ENCODE measurements around the gene GM2A.
A peak's percentile ranks its signal among the peaks of the same experiment; 100 is the strongest.
"Not testable (repeated sequence)": the region's sequence is repeated elsewhere in the genome, so short reads cannot be mapped to it uniquely, and the experiment has no call there.

The GM2A gene

DNA sequence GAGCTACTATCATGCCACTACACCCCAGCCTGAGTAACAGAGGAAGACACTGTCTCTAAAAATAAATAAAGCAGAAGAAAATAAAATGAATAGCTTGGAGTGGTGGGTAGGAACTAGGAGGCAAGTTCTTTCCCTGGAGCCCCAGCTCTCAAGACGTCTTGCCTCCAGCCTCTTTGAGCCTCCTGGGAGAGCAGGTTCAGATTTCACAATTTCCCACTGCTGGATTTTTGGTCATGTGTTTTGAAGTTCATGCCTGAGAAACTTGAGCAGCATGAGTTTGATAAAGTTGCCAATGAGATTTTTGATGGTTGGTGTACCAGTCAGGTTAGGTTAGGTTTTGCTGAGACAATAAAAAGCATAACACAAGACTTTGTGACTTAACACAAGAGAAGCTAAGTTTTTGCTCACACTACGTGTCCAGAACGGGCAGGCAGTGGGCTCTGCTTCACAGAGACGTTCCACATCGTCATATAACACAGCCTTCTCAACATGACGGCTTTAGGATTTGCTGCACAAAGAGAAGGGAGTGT is 25.0 kb upstream of the GM2A start:
- DNase-seq (ENCODE audit: low read depth in 2 of 2, low spot score in 1 of 2): no peak

GRCh38 chr5:151228986-151229385 is 24.0 kb upstream of the GM2A start:
- no peak for DNase-seq (ENCODE audit: low read depth in 2 of 2, low spot score in 1 of 2)

DNA sequence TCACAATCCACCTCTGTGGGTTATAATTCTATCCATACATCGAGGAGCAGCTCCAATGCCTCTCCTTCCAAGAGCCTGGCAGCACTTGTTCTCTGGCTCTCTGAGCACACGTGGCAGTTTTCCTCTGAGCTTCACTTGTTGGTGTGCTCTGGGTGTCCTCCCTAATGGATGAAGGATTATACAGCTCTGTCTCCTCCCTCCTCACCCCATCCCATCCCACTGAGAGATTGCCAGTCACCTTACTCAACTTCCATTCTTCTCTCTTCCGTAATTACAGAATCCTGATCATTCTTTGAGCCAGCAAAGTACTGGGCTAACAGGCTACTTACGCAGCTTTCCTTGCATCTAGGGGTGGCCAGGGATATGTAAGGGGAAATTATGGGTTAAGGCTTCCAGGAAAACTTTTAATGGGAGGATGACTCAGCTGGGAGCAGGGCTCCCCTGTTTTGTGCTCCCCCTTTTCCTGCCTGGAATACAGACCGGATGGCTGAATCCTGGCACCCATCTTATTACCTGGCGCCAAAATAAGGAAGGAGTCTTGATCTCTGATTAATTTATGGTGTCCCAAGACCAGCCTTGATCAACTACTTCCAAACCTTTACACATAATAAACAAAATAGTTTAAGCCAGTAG is 22.8 kb upstream of the GM2A start:
- DNase-seq (ENCODE audit: low read depth in 2 of 2, low spot score in 1 of 2): no peak

DNA sequence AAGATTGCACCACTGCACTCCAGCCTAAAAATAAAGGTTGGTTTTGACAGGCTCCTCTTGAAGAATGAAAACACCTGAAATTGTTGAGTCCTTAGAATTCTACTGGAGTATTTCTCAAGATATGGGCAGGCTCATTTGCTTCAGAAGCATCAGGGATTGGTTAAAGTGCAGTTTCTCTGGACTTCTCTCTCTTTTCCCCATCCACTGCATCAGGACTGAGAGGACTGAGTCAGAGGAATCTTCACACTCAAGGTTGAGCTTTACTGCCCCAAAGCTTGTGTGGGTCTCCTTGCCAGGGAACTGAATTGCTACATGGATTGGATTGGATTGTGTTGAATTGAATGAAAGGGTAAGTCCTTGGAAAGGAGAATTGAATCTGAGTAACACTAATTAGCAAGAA is 21.6 kb upstream of the GM2A start:
- no peak for DNase-seq (ENCODE audit: low read depth in 2 of 2, low spot score in 1 of 2)

- DNase-seq (ENCODE audit: low read depth in 2 of 2, low spot score in 1 of 2): no peak
Observed at GRCh38 chr5:151233616-151234085, 19.3 kb upstream of the GM2A start.

- DNase-seq (ENCODE audit: low read depth in 2 of 2, low spot score in 1 of 2): no peak
Observed at GRCh38 chr5:151234476-151235238, 18.3 kb upstream of the GM2A start.

DNA sequence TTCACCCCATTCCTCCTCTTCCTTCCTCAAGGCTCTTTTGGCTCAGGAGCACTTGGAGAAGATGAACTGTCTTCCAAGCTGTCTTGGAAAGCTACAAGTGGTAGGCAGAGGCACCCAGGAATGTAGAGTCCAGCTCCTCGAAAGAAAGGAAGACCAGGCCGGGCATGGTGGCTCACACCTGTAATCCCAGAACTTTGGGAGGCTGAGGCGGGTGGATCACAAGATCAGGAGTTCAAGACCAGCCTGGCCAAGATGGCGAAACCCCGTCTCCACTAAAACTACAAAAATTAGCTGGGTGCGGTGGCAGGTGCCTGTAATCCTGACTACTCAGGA is 17.8 kb upstream of the GM2A start:
- not testable (repeated sequence) for DNase-seq (ENCODE audit: low read depth in 2 of 2, low spot score in 1 of 2)

GRCh38 chr5:151236888-151237287 is 16.1 kb upstream of the GM2A start:
- no peak for DNase-seq (ENCODE audit: low read depth in 2 of 2, low spot score in 1 of 2)

DNA sequence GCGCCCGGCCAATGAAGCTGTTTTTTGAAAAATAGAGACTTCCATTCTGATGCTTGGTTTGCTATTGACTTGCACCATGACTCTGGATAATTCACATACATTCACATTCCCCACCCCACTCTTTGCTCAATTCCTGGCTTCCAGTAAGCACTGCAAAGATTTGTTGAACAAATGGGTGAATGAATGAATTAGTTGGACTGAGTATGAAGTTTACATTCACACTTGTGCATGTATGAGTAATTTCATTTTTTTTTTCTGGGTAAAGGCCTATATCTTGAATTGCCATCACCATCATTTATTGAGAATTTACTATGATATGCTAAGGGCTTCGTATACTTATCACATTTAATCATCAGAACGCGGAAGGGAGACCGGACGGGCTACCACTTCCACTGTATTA is 15.3 kb upstream of the GM2A start:
- no peak for DNase-seq (ENCODE audit: low read depth in 2 of 2, low spot score in 1 of 2)

DNA sequence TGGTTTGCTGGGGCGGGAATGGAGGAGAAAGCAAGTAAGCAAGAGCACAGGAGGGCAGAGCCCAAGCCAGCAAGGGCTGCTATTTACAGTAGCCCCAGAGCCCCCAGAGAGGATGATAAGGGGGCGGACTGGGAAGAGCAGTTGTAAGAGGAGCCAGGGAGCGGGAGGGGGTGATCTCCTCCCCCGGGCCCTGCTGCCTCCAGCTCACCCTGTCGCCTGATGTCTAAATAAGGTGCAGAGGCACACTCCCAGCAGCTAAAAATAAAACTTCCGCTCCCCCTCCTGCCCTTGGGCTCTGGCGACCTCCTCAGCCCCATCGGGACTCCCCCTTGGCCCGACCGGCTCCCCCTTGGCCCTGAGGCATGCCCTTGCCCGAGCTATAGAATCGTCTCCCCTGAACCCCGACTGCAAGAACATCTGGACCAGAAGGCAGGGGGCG is 14.7 kb upstream of the GM2A start:
- no peak for DNase-seq (ENCODE audit: low read depth in 2 of 2, low spot score in 1 of 2)

DNA sequence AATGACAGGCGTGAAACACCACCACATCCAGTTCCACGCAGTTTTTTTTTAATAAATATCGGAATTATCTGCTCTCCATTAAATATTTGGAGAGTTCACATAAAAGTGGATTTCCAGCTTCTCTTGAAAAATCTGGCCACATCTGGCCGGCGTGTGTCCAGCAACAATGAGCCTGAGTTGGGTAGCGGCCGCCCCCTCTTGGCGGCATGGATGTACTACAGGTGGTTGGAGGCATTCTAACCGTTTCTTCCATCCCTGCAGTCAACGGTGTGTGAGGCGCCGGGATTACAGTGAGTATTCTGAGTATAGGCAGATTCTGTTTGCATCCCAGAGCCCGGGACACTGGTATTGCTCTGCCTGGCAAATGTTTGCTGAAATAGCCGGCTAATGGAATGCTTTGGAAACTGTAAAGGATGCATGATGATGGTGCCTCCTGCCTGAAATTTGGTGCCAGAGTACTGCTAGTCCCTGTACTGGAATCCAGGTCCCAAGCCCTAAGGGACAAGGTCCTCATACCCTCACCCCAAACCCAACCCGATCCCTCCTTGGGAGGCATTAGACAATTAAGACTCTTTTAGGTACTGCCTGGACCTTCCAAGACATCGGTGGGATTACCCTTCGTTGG is 13.6 kb upstream of the GM2A start:
- DNase-seq (ENCODE audit: low read depth in 2 of 2, low spot score in 1 of 2): peak; percentile 25 to 29

DNA sequence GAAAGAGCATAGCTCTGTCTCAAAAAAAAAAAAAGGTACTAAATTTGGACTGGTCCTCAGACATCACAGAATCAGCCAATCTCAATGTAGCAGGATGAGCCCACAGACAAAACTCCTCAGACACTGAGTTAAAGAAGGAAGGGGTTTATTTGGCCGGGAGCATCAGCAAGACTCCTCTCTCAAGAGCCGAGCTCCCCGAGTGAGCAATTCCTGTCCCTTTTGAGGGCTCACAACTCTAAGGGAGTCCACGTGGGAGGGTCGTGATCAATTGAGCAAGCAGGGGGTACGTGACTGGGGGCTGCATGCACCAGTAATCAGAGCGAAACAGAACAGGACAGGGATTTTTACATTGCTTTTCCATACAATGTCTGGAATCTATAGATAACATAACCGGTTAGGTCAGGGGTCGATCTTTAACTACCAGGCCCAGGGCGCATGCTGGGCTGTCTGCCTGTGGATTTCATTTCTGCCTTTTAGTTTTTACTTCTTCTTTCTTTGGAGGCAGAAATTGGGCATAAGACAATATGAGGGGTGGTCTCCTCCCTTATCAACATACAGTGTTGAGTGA is 12.6 kb upstream of the GM2A start:
- not testable (repeated sequence) for DNase-seq (ENCODE audit: low read depth in 2 of 2, low spot score in 1 of 2)

GRCh38 chr5:151240924-151241635 is 11.9 kb upstream of the GM2A start:
- DNase-seq (ENCODE audit: low read depth in 2 of 2, low spot score in 1 of 2): no peak

- DNase-seq (ENCODE audit: low read depth in 2 of 2, low spot score in 1 of 2): no peak
Observed at GRCh38 chr5:151243127-151243526, 9.9 kb upstream of the GM2A start.

- DNase-seq (ENCODE audit: low read depth in 2 of 2, low spot score in 1 of 2): no peak
Observed at GRCh38 chr5:151243564-151243963, 9.4 kb upstream of the GM2A start.

- DNase-seq (ENCODE audit: low read depth in 2 of 2, low spot score in 1 of 2): no peak
Observed at GRCh38 chr5:151244206-151244605, 8.8 kb upstream of the GM2A start.

- no peak for DNase-seq (ENCODE audit: low read depth in 2 of 2, low spot score in 1 of 2)
Observed at GRCh38 chr5:151245680-151246219, 7.2 kb upstream of the GM2A start.

- DNase-seq (ENCODE audit: low read depth in 2 of 2, low spot score in 1 of 2): no peak
Observed at GRCh38 chr5:151248651-151249050, 4.3 kb upstream of the GM2A start.

DNA sequence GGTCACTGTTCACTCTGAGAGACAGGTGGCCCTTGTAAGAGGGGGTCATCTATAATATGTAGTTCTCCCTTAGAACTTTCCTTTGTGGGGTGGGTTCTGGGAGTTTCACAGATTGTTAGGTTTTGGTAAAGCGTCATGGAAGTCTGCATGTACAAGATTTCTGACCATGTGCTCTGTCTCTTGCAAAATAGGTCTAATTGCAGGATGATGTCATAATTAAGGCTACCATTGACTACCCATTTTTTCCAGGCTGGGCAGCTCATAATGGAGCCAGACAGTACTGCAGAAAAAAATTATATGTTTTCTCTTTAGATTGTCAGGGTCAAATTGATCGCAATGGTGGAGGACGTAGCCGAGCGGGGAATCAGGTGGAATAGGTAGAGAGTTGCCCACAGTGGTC is 3.7 kb upstream of the GM2A start:
- no peak for DNase-seq (ENCODE audit: low read depth in 2 of 2, low spot score in 1 of 2)

- DNase-seq (ENCODE audit: low read depth in 2 of 2, low spot score in 1 of 2): no peak
Observed at GRCh38 chr5:151250346-151251000, 2.5 kb upstream of the GM2A start.

Measured in stimulated activated CD8-positive, alpha-beta memory T cell treated with anti-CD3 and anti-CD28 coated beads, Interleukin-4, amount 100 ng/mL, for 1 hour (primary cell).